T-helper 22 cell (primary cell): ENCODE measurements around the gene PSMD1.
"Not testable (repeated sequence)": the region's sequence is repeated elsewhere in the genome, so short reads cannot be mapped to it uniquely, and the experiment has no call there.

Experiments
- DNase-seq: peaks from one replicate; pipeline ENCODE4 v3.0.0-alpha.2; 2020; ENCODE audit warnings: low read depth

Gene PSMD1

DNA sequence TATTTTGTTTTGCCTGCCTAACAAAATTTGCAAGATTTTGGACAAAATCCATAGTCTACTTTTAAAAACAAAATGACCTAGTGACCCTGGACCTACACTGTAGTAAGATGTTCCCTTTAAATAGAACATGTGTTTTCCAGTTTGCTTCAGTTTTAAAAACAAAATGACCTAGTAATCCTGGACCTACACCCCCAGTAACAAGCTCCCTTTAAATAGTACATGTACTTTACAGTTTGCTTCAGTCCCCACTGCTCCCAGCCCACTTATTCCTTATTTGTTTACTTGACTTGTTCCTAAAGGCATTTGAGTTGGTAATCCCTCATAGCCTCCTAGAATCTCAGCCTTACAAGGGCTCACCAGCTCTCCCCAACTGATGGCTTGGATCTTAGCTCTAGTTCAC lies 102.6 kb downstream of the PSMD1 start:
- DNase-seq = no peak

GRCh38 chr2:231160701-231161100 lies 104.0 kb downstream of the PSMD1 start:
- DNase-seq = no peak

DNA sequence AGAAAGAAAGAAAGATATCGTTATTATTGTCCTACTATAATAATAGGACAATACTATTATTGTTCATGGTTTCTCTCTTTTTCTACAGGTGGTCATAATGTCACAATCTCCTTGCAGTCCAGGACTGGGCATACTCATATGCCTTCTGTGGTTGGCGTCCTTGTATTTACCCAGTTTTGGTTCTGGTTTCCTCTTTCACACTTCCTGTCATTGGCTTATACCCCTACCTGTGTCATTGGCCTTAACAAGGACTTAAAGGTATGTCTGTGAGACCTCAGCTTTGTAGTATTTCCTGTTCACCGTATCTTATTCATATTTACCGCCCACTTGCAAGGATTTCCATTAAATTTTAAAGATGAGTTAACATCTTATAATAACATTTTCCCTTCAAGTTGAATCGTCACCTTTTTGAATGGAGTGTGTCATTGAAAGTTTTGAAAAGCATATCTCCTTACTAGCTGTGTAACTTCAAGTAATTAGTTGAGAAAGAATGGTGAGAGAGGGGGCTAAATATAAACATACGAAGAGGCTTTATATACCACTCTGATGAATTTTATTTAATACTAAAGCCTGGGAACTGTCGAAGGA lies 104.7 kb downstream of the PSMD1 start:
- DNase-seq = no peak

GRCh38 chr2:231161877-231162329 lies 105.2 kb downstream of the PSMD1 start:
- no peak for DNase-seq

DNA sequence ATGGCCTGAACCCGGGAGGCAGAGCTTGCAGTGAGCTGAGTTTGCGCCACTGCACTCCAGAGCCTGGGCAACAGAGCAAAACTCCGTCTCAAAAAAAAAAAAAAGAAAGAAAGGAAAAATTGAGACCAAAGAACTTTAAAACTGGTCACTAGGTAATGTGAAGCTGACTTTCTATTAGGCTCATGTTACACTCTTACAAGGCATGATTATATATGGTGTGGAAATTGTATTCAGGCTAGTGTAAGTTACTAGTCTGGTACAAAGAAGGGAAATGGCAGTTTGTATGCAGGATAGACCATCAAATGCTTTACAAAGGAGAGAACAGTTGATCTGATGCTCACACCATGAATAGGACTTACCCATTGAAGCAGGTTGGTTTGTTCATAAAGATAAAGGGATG lies 106.3 kb downstream of the PSMD1 start:
- DNase-seq = no peak

- DNase-seq = no peak
Measured at GRCh38 chr2:231163414-231164095, 106.9 kb downstream of the PSMD1 start.

- DNase-seq = no peak
Measured at GRCh38 chr2:231167745-231168459, 111.2 kb downstream of the PSMD1 start.

DNA sequence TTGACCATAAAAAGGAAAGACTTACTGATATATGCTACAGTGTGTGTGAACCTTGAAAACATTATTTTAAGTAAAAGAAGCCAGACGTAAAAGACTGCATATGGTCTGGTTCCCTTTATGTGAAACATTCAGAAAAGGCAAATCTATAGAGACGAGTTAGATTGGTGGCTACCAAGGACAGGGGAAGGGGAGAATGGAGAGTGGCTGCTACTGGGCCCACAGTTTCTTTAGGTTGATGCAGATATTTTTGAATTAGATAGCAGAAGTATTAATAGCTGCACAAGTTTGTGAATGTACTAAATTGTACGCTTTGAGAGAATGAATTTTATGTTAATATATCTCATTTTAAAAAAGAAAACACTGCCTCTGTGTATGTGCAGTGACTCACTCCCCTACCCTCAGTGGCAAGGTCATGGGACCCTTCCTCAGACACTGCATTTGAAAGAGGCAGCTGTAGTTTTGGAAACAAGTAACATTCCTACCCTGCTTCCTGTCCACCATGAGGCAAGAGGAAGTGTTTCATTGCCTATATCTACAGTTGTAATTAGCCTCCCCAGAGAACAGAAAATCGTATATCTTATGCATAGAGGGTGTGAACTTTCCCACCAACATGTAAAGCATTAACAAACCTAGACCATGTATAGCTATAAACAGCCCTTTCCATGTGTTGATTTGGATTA lies 111.9 kb downstream of the PSMD1 start:
- DNase-seq = no peak

- no peak for DNase-seq
Measured at GRCh38 chr2:231169488-231169887, 112.8 kb downstream of the PSMD1 start.

GRCh38 chr2:231170055-231170454 lies 113.4 kb downstream of the PSMD1 start:
- no peak for DNase-seq

DNA sequence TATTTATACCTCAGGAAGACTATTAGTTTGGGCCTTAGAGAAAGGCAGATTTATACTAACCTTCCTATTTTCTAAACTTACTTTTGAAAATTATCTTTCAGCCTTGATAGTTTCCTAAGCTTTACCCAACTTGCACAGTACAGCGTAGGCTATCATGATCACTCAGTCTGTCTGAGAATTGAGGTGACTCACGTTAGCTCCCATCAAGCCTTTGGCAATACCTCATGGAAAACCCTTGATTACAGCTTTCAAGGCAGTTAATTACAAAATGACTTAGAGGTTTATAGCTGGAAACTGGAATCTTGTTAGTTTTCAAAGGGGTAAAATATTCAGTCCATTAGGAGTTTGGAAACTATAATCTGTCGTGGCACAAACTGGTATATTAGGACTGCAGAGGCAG lies 115.4 kb downstream of the PSMD1 start:
- no peak for DNase-seq

DNA sequence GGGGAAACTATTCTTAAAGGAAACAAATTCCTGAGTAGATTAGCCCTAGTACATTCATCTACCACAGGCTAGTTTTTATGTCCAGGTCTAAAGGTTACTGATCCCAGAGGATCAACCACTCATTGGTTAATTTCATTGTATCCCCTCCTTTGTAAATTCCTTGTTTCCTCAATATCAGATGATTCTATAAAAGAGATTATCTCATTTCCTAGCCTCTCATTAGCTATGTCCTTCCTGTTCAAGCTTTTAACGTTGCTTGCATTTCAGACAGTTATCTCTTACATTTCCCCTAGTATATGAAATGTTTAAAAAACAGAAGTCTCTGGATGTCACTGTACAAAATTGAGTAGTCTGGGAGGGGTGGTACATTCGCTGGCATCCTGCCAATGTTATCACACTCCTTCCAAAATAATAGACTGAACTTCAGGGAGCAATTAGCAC lies 117.6 kb downstream of the PSMD1 start:
- no peak for DNase-seq

- DNase-seq = no peak
Measured at GRCh38 chr2:231176066-231176465, 119.4 kb downstream of the PSMD1 start.

GRCh38 chr2:231177156-231178025 lies 120.7 kb downstream of the PSMD1 start:
- no peak for DNase-seq

GRCh38 chr2:231178805-231179204 lies 122.1 kb downstream of the PSMD1 start:
- not testable (repeated sequence) for DNase-seq

DNA sequence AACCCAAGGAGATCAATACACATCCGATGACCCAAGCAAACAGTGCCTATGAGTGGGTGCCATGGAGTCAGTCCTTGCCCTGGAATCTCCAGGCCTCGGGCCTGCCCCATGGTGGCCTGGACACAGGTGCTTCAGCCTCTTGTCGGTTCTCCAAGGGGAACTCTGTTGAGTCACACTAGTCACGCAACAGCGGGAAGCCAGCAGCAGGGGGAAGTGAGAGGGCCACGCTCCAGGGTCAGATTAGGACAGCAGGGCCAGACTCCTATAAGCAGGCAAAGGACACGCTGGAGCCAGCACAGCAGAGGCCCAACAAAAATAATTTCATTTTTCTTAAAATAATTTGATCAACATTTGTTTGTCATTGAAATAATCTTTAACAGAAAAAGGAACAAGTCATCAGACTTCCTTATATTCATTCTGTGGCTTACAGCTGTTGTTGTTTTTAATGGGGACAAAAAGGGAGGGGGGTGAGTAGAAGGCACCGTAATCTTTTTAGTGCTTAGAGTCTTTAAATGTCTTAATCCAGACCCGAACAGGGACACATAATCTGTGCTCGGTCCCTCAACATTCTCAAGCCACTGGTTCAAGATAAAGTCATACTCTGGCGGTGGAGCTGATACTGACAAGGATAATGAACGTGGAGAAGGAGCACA lies 125.3 kb downstream of the PSMD1 start:
- no peak for DNase-seq

DNA sequence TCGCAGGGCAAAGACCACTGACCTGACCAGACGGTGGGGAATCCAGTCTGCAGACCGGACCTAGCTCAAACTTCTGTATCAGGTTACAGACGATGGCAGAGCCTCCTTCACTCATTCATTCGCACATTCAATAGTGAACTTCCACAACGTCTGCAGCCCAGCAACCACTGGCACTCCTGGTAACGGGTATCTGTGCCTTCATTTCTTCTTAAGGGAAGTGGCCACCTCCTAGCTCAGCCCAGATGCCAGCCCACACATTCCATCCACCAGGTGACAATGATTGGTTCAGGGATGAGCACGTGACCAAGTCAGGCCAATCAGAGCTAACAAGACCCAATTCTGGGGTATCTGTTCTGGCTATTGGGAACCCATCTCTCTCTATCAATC lies 125.8 kb downstream of the PSMD1 start:
- no peak for DNase-seq

- DNase-seq = no peak
Measured at GRCh38 chr2:231183851-231184250, 127.2 kb downstream of the PSMD1 start.

DNA sequence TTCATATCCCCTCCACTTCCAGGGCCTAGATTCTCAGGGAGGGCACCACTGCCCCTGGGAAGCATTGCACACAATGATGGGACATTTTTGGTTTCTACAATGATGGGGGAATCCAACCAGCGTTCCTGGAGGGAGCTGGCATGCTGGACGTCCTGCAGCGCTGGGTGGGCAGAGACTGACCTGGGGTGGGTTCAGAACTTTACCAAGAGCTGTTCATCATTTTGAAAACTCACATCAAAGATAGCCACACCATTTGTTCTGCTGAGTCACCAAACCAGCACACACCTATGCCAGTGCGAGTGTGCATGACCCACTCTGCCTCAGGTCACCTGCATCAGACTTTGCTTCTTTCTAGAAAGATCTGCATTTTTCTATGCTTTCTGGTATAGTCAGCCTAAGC lies 127.7 kb downstream of the PSMD1 start:
- no peak for DNase-seq

- no peak for DNase-seq
Measured at GRCh38 chr2:231185050-231185725, 128.5 kb downstream of the PSMD1 start.

GRCh38 chr2:231185886-231186285 lies 129.2 kb downstream of the PSMD1 start:
- no peak for DNase-seq
